ENCODE results near the gene ALLC.

DNA sequence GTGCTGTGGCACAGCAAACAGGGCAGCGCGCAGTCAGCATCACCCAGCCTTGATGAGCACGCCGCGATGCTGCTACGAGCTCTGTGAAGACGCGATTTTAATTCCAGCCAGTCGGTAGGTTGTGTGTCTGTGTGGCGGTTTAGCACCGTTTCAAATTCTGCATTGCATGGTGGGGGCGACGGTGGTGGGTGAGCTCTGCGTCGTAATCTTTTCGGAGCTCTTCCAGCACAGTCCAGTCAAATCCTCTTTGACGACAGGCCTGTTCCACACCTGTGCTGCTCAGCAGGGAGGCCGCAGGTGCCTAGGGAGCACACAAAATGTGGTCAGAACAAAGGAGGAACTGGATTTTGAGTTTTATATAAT lies 8.6 kb downstream of the ALLC start:
- no peak for TF ChIP-seq CEBPB (IDR thresholded peaks at IDR 0.05)
- no peak for TF ChIP-seq EP300 (IDR thresholded peaks at IDR 0.05; ENCODE audit: borderline replicate concordance)

Data from Ishikawa (cell line).